Stimulated activated CD8-positive, alpha-beta memory T cell treated with anti-CD3 and anti-CD28 coated beads, Interleukin-15, amount 100 ng/mL, for 24 hours (primary cell): ENCODE measurements around the gene SVOP.
A peak's percentile ranks its signal among the peaks of the same experiment; 100 is the strongest.
"Not testable (repeated sequence)": the region's sequence is repeated elsewhere in the genome, so short reads cannot be mapped to it uniquely, and the experiment has no call there.

Experiments
- DNase-seq: peaks from one replicate; pipeline ENCODE4 v3.0.0-alpha.2; 2020; ENCODE audit warnings: low read depth

SVOP gene

GRCh38 chr12:108888031-108888430, 132.8 kb downstream of the SVOP start:
- DNase-seq, result no peak

GRCh38 chr12:108886873-108887629, 133.8 kb downstream of the SVOP start:
- no peak for DNase-seq

- peak; percentile 38 for DNase-seq
Observed at GRCh38 chr12:108884116-108885012, 136.5 kb downstream of the SVOP start.

- DNase-seq, result no peak
Observed at GRCh38 chr12:108881953-108882352, 138.9 kb downstream of the SVOP start.

- no peak for DNase-seq
Observed at GRCh38 chr12:108879615-108880254, 141.1 kb downstream of the SVOP start, which contains the start of gene DAO. TSS of gene DAO (plus strand) at chr12:108880092. CDS start at chr12:108885007, 4,915 bp downstream.

GRCh38 chr12:108876550-108876949, 144.3 kb downstream of the SVOP start:
- no peak for DNase-seq

GRCh38 chr12:108875682-108876361, 145.0 kb downstream of the SVOP start:
- no peak for DNase-seq

GRCh38 chr12:108875280-108875679, 145.6 kb downstream of the SVOP start:
- DNase-seq, result no peak

GRCh38 chr12:108868781-108869180, 152.1 kb downstream of the SVOP start:
- DNase-seq, result no peak

- DNase-seq, result not testable (repeated sequence)
Observed at GRCh38 chr12:108866083-108866482, 154.8 kb downstream of the SVOP start.

GRCh38 chr12:108865169-108865568, 155.7 kb downstream of the SVOP start:
- DNase-seq, result no peak

- no peak for DNase-seq
Observed at GRCh38 chr12:108862588-108862959, 158.3 kb downstream of the SVOP start.

- DNase-seq, result no peak
Observed at GRCh38 chr12:108861878-108862587, 158.8 kb downstream of the SVOP start.

GRCh38 chr12:108860443-108860842, 160.4 kb downstream of the SVOP start:
- DNase-seq, result no peak

- no peak for DNase-seq
Observed at GRCh38 chr12:108859923-108860291, 161.0 kb downstream of the SVOP start.

- DNase-seq, result not testable (repeated sequence)
Observed at GRCh38 chr12:108859141-108859922, 161.5 kb downstream of the SVOP start.

GRCh38 chr12:108858311-108859074, 162.4 kb downstream of the SVOP start:
- no peak for DNase-seq
